Endothelial cell of umbilical vein (primary cell): ENCODE results near the gene DDX59. TPM values are rescaled to one million over a fixed set of nuclear protein-coding genes. Genes with fewer than 3 reads are reported as not detected.

Experiments used
- BruUV-seq: library from RNA; stranded (reverse); fragments of 400-500 nt; replicated peaks from 2 replicates; lab custom pipeline; 2021; lab: Mats Ljungman, UMichigan
- CTCF ChIA-PET: fragments of 300-600, 350-600 bp; sonication (Branson Sonifier 250); formaldehyde crosslinking; loops from one replicate; lab custom pipeline; 2021; ENCODE audit warnings: antibody characterized with exemption, inconsistent platforms; lab: Charles Lee
- POLR2A ChIA-PET: fragments of 300-600, 350-600 bp; sonication (Branson Sonifier 250); formaldehyde crosslinking; loops from one replicate; lab custom pipeline; 2021; ENCODE audit warnings: antibody characterized with exemption, inconsistent platforms; lab: Charles Lee
- DNase-seq: peaks from one replicate; pipeline ENCODE4 v3.0.0-alpha.2; 2011; ENCODE audit warnings: low read depth, low spot score
- FAIRE-seq: peaks from 2 replicates; lab custom pipeline; 2011; peaks lifted over from hg19 to GRCh38; lab: Jason Lieb, UNC
- H2AFZ ChIP-seq: 2 replicates; pipeline ENCODE4 v1.6.0; 2012; ENCODE audit warnings: low read depth, low read length, control low read depth, inconsistent platforms
- H3K27ac ChIP-seq: 2 replicates; pipeline ENCODE4 v1.5.1; 2011; ENCODE audit warnings: low read depth, mild to moderate bottlenecking, control low read depth, low read length, moderate library complexity; ENCODE audit not compliant: insufficient read depth
- H3K27me3 ChIP-seq, 2 experiments: 2 replicates each; pipeline versions ENCODE4 v1.6.0 to v1.6.1; 2011; ENCODE audit warnings: low read length in 2 of 2, mixed read lengths in 1 of 2; ENCODE audit not compliant: control insufficient read depth in 2 of 2, insufficient read depth in 2 of 2
- H3K36me3 ChIP-seq, 2 experiments: 2 replicates in 1 of 2; 3 replicates in 1 of 2; pipeline ENCODE4 v1.5.1; 2011; ENCODE audit warnings: low read length in 2 of 2, mild to moderate bottlenecking in 1 of 2, moderate library complexity in 1 of 2; ENCODE audit not compliant: control insufficient read depth in 2 of 2, insufficient read depth in 2 of 2; ENCODE audit errors: extremely low read depth in 1 of 2
- H3K4me1 ChIP-seq: 3 replicates; pipeline ENCODE4 v1.5.1; 2011; ENCODE audit warnings: mild to moderate bottlenecking, low read length; ENCODE audit not compliant: control insufficient read depth, insufficient read depth; ENCODE audit errors: extremely low read depth
- H3K4me2 ChIP-seq: 2 replicates; pipeline ENCODE4 v1.6.1; 2011; ENCODE audit warnings: low read length, control low read depth, mixed read lengths; ENCODE audit not compliant: insufficient read depth
- H3K4me3 ChIP-seq, 3 experiments: fragments of 200-600 bp in 1 of 3; sonication (generic), shearing (Covaris generic) in 1 of 3; replicated peaks in 1 of 3; 2 replicates each; pipeline ENCODE4 v1.5.1; 2011 to 2016; ENCODE audit warnings: control low read depth in 3 of 3, low read length in 3 of 3, mild to moderate bottlenecking in 2 of 3, inconsistent platforms in 1 of 3, low read depth in 1 of 3, moderate library complexity in 1 of 3; ENCODE audit not compliant: insufficient read depth in 1 of 3
- H3K79me2 ChIP-seq: 2 replicates; pipeline ENCODE4 v1.6.0; 2012; ENCODE audit warnings: low read length, inconsistent platforms; ENCODE audit not compliant: control insufficient read depth, insufficient read depth
- H3K9ac ChIP-seq: replicated peaks from 2 replicates; pipeline ENCODE3; 2011; ENCODE audit warnings: low read length, control low read depth; ENCODE audit not compliant: insufficient read depth; ENCODE audit errors: extremely low read depth
- H3K9me1 ChIP-seq: replicated peaks from 3 replicates; pipeline ENCODE4 v1.6.0; 2011; ENCODE audit warnings: mild to moderate bottlenecking, low read length; ENCODE audit not compliant: control insufficient read depth, insufficient read depth; ENCODE audit errors: extremely low read depth
- H3K9me3 ChIP-seq: replicated peaks from 2 replicates; pipeline ENCODE4 v1.5.1; 2012; ENCODE audit warnings: low read length, inconsistent platforms; ENCODE audit not compliant: control insufficient read depth, insufficient read depth
- H4K20me1 ChIP-seq: replicated peaks from 2 replicates; pipeline ENCODE3; 2011; ENCODE audit warnings: mild to moderate bottlenecking, low read length; ENCODE audit not compliant: control insufficient read depth, insufficient read depth; ENCODE audit errors: extremely low read depth
- EZH2 ChIP-seq: IDR thresholded peaks from 2 replicates; pipeline ENCODE4 v1.6.1; 2012; ENCODE audit warnings: borderline replicate concordance, low read depth, mild to moderate bottlenecking, moderate library complexity, low read length, inconsistent platforms; ENCODE audit not compliant: severe bottlenecking
- FOS ChIP-seq: IDR thresholded peaks from 2 replicates; pipeline ENCODE4 v1.6.1; 2011; ENCODE audit warnings: mild to moderate bottlenecking, low read length, moderate library complexity, borderline replicate concordance; ENCODE audit not compliant: insufficient read depth
- GATA2 ChIP-seq: IDR thresholded peaks from 2 replicates; pipeline ENCODE4 v1.7.0; 2011; ENCODE audit warnings: low read depth, mild to moderate bottlenecking, moderate library complexity, mixed read lengths, low read length; ENCODE audit not compliant: insufficient read length, insufficient read depth
- JUN ChIP-seq: IDR thresholded peaks from 2 replicates; pipeline ENCODE4 v1.6.1; 2011; ENCODE audit warnings: borderline replicate concordance, low read depth; ENCODE audit not compliant: insufficient read length, insufficient read depth
- MYC ChIP-seq: IDR thresholded peaks from one replicate; pipeline ENCODE4 v1.6.1; 2011; ENCODE audit warnings: mild to moderate bottlenecking, low read depth, low read length
- POLR2A ChIP-seq: IDR thresholded peaks from 2 replicates; pipeline ENCODE4 v1.6.1; 2012; ENCODE audit warnings: low read depth, mild to moderate bottlenecking, control low read depth, low read length
- POLR2AphosphoS5 ChIP-seq: IDR thresholded peaks from 2 replicates; pipeline ENCODE4 v1.6.1; 2012; ENCODE audit warnings: low read depth, mild to moderate bottlenecking, control low read depth, low read length, moderate library complexity; ENCODE audit not compliant: insufficient read depth
- dilution Hi-C: fragments of 300-500 bp; cut with MboI; formaldehyde crosslinking; loops from one replicate; pipeline ENCODE4 v1.15.0; 2019; ENCODE audit warnings: low sequenced_read_pairs; ENCODE audit not compliant: extremely low pct_ligation_motif_present
- intact Hi-C: fragments of 100-400 bp; cut with micrococcal nuclease; formaldehyde crosslinking; loops from one replicate; pipeline ENCODE4 v1.10.0; 2022
- polyA plus RNA-seq, 4 experiments: library from polyadenylated mRNA; depleted of rRNA in 3 of 4; stranded (reverse) in 3 of 4; unstranded in 1 of 4; fragments of >200 nt; gene quantifications; 2 replicates each; pipeline versions ENCODE4 v1.2.1 to v1.2.3, GENCODE V29; 2011 to 2012; ENCODE audit warnings: missing spikeins in 1 of 4
- total RNA-seq: library from RNA; stranded (reverse); gene quantifications from 2 replicates; pipeline ENCODE4 v1.2.3, GENCODE V29; 2021
- TF ChIP-seq, protein P1 (sequence below): IDR thresholded peaks from 2 replicates; pipeline ENCODE4 v1.6.1; 2011; ENCODE audit not compliant: insufficient read depth, insufficient read length
- TF ChIP-seq, protein P2 (sequence below), 2 donors: IDR thresholded peaks; 1 replicate in 1 of 2; 2 replicates in 1 of 2; pipeline ENCODE4 v1.5.1; 2011; ENCODE audit warnings: low read length in 2 of 2, mild to moderate bottlenecking in 2 of 2, moderate library complexity in 2 of 2, control low read depth in 1 of 2, inconsistent platforms in 1 of 2, low read depth in 1 of 2; ENCODE audit not compliant: insufficient read depth in 1 of 2; ENCODE audit errors: extremely low read depth in 1 of 2

The DDX59 gene
- total and polyA plus RNA-seq, 2 donors (not counting 3 experiments of a cell fraction or from before 2014, with no cell fraction given): 8.1 to 17.7 TPM

DNA sequence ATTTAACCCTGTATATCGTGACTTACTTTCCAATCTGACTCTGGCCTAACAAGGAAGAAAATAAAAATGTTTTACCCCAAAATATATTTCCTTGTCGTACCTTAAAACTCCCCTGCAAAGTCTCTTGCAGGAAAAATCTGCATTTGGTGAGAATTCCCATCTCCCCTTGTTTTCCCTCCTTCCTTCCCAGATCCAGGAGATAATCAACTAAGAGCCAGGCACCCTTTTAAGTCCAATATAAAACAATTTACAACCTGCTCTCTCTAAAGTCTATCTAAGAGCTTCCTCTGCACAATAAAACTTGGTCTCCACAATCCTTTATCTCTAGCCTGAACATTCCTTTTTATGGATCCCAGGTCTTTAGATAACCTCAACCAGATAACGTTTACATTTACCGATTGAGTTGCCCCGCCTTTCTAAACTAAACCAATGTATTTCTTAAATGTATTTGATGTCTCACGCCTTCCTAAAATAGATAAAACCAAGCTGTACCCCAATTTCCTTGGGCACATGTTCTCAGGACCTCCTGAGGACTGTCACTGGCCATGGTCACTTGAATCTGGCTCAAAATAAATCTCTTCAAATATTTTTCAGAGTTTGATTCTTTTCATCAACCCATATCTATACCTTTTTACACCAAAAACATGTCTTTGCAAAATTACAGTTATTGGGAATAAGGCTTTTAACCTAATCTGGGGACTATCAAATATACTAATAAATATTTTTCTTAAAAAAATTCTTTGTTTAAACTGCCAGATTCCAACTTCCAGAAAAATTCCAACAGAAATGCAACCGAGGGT is 993 bp downstream of the DDX59 start:
- TF ChIP-seq MYC (no peak), FOS (no peak), JUN (no peak), EZH2 (no peak), POLR2A (no peak), GATA2 (no peak), POLR2AphosphoS5 (no peak)
- TF ChIP-seq, protein P1, sequence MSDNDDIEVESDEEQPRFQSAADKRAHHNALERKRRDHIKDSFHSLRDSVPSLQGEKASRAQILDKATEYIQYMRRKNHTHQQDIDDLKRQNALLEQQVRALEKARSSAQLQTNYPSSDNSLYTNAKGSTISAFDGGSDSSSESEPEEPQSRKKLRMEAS: no peak
- TF ChIP-seq, protein P2, sequence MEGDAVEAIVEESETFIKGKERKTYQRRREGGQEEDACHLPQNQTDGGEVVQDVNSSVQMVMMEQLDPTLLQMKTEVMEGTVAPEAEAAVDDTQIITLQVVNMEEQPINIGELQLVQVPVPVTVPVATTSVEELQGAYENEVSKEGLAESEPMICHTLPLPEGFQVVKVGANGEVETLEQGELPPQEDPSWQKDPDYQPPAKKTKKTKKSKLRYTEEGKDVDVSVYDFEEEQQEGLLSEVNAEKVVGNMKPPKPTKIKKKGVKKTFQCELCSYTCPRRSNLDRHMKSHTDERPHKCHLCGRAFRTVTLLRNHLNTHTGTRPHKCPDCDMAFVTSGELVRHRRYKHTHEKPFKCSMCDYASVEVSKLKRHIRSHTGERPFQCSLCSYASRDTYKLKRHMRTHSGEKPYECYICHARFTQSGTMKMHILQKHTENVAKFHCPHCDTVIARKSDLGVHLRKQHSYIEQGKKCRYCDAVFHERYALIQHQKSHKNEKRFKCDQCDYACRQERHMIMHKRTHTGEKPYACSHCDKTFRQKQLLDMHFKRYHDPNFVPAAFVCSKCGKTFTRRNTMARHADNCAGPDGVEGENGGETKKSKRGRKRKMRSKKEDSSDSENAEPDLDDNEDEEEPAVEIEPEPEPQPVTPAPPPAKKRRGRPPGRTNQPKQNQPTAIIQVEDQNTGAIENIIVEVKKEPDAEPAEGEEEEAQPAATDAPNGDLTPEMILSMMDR (IDR thresholded peaks at IDR 0.05; ENCODE audit: extremely low read depth in 1 of 2, insufficient read depth in 1 of 2, low read depth in 1 of 2, low read length in 2 of 2): no peak
- dilution Hi-C loops (no loop called here), intact Hi-C loops (loop anchor here (1.0 kb wide), 4 partner anchors 28 to 135 kb away; partner anchors contain the start of gene KIF14)
- peak overlapping the region; percentile 73 for H2AFZ ChIP-seq
- H4K20me1 ChIP-seq: no peaks in the 10 kb centered on the region
- H3K36me3 ChIP-seq: peaks cover 0 to 3% of the 10 kb centered on the region in 2 experiments
- no peak for FAIRE-seq
- peaks cover 29% of the 10 kb centered on the region for H3K4me1 ChIP-seq
- H3K9me1 ChIP-seq: no peaks in the 10 kb centered on the region
- ChIA-PET CTCF (interaction anchor here (0.8 to 3.7 kb wide), 7 partner anchors 33 to 134 kb away, joined by 3 to 40 read pairs (median 11); partner anchors contain the start of genes CAMSAP2 and KIF14), POLR2A (interaction anchor here (1.4 to 2.5 kb wide), 3 partner anchors 47 to 110 kb away, joined by 3 to 13 read pairs (median 7); partner anchors contain the start of gene CAMSAP2)
- H3K9ac ChIP-seq: peak overlapping the region; percentile 96
- peak overlapping the region; percentile 96 for H3K4me2 ChIP-seq
- H3K27me3 ChIP-seq: no peaks in the 10 kb centered on the region
- BruUV-seq: TSS peak; percentile 59
- no peak for DNase-seq
- peak overlapping the region; percentile 67 to 99 (median 88) for H3K4me3 ChIP-seq
- peak overlapping the region; percentile 97 for H3K27ac ChIP-seq
- H3K9me3 ChIP-seq: no peaks in the 10 kb centered on the region
- peaks cover 10% of the 10 kb centered on the region for H3K79me2 ChIP-seq
